Spleen (tissue), 7 donors: ENCODE measurements around the gene PLA2G4B.

Experiments used
- POLR2AphosphoS5 ChIP-seq, 3 donors: sonication (generic); formaldehyde crosslinking; IDR thresholded peaks; one replicate each; pipeline ENCODE4 v1.5.1; 2017; ENCODE audit warnings: antibody characterized with exemption in 3 of 3
- TF ChIP-seq, protein P1 (sequence below), 11 experiments: fragments of 200-600 bp in 7 of 11; fragments of 450-650 bp in 4 of 11; sonication (generic) in 4 of 11; IDR thresholded peaks in 8 of 11; conservative IDR thresholded peaks in 3 of 11; 1 replicate in 7 of 11; 2 replicates in 4 of 11; pipeline versions ENCODE4 v1.4.0 to v1.8.0; 2016 to 2021; ENCODE audit warnings: antibody characterized with exemption in 11 of 11, inconsistent platforms in 4 of 11, mild to moderate bottlenecking in 1 of 11
- donor health status: DM: no; HTN: no; CAD: no; lungs with moderate emphysema.
- donor health status: DM: no; HTN: no; CAD: no.
- donor health status: DM: no; HTN: no; CAD: no.

- TF ChIP-seq, protein P1, sequence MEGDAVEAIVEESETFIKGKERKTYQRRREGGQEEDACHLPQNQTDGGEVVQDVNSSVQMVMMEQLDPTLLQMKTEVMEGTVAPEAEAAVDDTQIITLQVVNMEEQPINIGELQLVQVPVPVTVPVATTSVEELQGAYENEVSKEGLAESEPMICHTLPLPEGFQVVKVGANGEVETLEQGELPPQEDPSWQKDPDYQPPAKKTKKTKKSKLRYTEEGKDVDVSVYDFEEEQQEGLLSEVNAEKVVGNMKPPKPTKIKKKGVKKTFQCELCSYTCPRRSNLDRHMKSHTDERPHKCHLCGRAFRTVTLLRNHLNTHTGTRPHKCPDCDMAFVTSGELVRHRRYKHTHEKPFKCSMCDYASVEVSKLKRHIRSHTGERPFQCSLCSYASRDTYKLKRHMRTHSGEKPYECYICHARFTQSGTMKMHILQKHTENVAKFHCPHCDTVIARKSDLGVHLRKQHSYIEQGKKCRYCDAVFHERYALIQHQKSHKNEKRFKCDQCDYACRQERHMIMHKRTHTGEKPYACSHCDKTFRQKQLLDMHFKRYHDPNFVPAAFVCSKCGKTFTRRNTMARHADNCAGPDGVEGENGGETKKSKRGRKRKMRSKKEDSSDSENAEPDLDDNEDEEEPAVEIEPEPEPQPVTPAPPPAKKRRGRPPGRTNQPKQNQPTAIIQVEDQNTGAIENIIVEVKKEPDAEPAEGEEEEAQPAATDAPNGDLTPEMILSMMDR (IDR thresholded peaks at IDR 0.05 in 8 of 11, conservative IDR thresholded peaks at IDR 0.05 in 3 of 11): no peak
- no peak for TF ChIP-seq POLR2AphosphoS5 (IDR thresholded peaks at IDR 0.05)
These were observed 45.8 kb downstream of the PLA2G4B start for GRCh38 chr15:41884458-41884857.
